Measurements from ENCODE around the gene FADS1.

The FADS1 gene

DNA sequence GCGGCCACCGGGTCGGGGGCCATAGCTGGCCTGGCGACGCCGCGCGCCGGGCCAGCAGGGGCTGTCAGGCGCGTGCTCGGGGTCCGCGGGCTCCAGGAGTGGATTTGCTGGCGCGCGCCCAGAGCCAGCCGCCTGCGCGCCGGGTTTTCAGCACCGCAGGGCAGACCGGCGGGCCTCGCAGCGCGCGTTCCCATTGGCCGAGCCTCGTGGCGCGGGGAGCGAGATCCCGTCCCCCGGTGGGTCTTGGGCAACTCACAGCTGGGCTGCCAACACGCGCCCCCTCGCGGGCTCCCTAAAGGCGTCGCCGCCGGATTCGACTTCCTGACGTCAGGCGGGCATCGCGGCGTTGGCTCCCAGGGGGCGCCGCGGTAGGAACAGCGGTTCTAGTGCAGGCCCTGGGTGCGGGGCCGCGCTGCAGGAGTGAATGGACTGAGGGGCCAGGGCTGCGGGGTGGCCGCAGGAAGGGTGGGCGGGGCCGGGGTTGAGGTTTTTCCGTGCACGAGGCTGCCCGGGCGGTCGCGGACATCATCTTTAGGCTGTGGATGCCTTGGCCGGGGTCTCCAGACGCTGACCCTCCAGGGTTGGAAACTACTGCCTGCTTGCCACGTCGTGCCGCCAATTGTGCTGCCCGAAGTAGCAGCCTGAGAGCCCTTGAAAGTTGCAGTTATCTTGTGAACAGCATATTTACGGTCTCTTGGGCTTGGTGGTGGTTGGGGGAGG is at the start of gene FADS1:
TSS of gene FADS1 (minus strand) at position 268 of the 720 bp plus-strand sequence. CDS start at position 194, 74 bp downstream.
- DNase-seq (ENCODE audit: low read depth in 1 of 2, low spot score in 1 of 2), result peak; percentile 27 to 64

GRCh38 chr11:61866231-61866957 is 49.6 kb upstream of the FADS1 start:
- DNase-seq (ENCODE audit: low read depth in 1 of 2, low spot score in 1 of 2), result no peak

- no peak for DNase-seq (ENCODE audit: low read depth in 1 of 2, low spot score in 1 of 2)
Observed at GRCh38 chr11:61864814-61865775, 48.3 kb upstream of the FADS1 start.

GRCh38 chr11:61863548-61864081 is 46.8 kb upstream of the FADS1 start:
- no peak for DNase-seq (ENCODE audit: low read depth in 1 of 2, low spot score in 1 of 2)

DNA sequence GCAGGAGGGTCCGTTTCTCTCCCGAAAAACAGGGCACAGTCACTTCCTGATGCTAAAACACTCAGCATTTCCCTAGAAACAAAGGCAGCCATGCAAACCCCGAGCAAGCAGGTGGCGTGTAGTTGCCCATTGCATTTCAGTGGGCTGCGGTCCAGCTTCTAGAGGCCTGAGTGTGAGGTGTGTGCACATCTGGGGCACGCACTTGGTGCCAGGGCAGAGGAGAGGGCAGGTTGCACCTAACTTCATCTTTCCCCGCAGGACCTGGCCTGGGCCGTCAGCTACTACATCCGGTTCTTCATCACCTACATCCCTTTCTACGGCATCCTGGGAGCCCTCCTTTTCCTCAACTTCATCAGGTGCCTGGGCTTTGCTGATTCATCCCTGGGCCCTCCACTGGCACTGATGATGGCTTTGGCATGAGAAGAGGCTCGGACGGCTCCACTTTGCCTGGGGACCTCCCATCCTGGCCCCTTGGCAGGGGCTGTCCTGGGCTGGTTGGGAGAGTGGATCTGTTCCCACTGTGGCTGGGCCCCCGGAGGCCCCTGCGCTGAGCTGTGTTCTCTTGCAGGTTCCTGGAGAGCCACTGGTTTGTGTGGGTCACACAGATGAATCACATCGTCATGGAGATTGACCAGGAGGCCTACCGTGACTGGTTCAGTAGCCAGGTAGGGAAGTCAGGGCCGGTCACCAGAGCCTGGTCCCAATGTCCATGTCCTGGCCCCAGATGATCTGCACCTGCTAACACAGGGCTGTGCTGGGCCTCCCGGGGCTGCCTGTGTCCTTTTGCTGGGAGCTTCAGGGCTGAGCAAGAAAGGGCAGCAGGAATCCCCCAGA is 46.1 kb upstream of the FADS1 start:
- DNase-seq (ENCODE audit: low read depth in 1 of 2, low spot score in 1 of 2), result no peak

DNA sequence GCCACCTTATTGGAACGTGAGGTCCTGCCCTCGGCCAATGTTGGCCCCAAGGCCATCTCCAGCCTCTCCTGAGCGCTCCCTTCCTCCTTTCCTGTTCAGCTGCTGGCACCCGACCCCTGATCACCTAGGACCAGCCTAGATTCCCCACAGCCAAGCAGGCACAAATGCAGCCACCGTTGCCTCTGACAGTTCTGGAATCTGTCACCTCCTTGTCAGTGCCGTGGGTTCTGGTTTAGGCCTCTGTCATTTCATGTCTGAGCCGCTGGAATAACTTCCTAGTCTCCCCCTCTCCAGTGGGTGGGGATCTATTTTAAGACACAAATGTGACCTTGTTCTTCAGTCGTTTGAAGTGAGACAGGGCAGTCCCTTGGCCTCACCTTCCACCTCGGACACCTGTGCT is 44.8 kb upstream of the FADS1 start:
- DNase-seq (ENCODE audit: low read depth in 1 of 2, low spot score in 1 of 2), result no peak

DNA sequence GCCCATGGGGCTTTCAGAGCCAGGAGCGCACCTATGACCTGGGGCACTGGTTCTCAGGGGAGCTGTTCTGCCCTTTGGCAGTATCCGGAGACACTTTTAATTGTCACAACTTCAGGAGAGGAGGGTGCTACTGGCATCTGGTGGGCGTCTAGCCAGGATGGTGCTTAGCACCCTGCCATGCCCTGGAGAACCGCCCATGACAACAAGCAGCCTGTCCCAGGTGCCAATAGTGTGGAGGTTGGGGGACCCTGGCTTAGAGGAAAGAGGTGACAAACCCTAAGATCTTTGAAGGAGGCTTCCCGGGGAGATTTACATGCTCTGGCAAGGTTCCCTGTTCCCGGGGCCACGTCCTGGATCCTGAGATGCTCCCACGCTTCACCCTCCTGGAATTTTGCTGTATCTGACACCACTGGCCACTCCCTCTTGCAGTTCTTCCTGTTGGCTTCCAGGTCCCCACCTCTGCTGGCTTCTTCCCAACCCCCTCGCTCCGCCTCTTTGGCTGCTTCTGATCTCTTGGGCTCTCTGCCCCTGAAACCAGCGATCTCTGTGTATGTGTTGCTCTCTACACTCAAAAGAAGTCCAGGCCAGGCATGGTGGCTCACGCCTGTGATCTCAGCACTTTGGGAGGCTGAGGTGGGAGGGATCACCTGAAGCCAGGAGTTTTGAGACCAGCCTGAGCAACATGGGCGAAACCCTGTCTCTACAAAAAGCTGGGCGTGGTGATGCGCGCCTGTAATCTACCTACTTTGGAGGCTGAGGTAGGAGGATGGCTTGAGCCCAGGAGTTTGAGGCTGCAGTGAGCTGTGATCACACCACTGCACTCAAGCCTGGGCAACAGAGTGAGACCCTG is 43.5 kb upstream of the FADS1 start:
- no peak for DNase-seq (ENCODE audit: low read depth in 1 of 2, low spot score in 1 of 2)

DNA sequence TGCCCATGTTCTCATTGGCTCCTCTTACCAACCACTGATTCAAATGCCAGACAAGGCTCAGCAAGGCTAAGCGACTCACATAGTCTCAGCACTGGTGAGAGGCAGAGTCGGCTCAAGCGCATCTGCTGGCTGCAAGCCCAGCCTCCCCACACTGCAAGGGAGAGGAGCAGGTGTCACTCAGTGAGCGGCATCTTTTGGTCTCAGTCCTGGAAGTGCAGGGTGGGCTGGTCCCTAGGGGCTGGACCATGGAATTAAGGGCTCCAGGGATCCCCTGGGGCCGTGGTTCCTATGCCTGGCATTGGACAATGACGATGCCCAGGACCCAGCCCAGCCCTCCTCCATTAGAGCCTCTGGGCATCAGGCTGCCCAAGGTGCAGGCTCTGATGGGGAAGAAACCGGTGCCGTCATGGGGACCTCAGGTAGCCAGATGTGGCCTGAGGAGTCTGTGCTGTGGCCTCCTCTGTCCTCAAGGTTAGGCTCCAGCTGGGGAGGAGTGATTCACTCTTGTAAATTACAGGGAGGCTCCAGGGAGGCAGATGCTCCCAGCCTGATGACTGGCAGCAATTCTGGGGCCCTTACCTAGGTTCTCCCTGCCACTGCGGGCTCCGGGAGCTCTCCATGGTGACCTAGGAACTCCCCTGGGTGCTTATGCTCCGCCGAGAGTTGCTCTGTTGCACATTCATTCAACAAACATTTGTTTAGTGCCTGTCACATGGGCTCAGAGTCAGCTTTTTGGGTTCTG is 39.3 kb upstream of the FADS1 start:
- no peak for DNase-seq (ENCODE audit: low read depth in 1 of 2, low spot score in 1 of 2)

- no peak for DNase-seq (ENCODE audit: low read depth in 1 of 2, low spot score in 1 of 2)
Observed at GRCh38 chr11:61854966-61855714, 38.3 kb upstream of the FADS1 start.

DNA sequence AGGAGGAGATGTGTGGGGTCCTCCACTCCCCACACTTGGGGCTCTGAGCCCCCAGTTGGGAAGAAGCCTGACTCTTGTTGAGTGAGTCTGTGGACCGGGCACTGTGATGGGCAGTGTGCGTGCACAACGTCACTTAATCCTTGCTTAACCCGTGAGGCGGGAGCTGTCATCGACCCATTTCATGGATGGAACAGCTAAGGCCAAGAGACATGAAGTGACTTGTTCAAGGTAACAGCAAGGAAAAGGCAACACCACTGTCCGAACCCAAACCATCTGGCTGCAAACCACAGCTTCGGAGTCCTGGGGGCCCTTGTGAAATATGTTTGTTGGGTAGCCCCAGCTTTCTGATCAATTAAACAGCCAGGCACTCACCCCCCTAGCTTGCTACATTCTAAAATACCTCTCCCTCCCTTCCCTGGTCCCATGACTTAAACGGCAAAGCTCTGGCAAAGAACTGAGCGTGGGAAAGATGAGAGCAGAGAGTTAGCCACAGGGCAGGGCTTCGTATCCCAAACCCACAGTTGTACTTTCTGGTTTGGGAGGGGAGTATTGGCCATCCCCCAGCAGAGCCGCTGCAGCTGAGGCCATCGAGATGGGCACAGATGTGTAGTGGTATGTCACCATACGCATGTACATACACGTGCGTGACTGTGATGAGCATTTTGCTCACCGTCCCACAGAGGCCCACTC is 37.5 kb upstream of the FADS1 start:
- no peak for DNase-seq (ENCODE audit: low read depth in 1 of 2, low spot score in 1 of 2)

GRCh38 chr11:61853698-61854169 is 36.9 kb upstream of the FADS1 start:
- no peak for DNase-seq (ENCODE audit: low read depth in 1 of 2, low spot score in 1 of 2)

DNA sequence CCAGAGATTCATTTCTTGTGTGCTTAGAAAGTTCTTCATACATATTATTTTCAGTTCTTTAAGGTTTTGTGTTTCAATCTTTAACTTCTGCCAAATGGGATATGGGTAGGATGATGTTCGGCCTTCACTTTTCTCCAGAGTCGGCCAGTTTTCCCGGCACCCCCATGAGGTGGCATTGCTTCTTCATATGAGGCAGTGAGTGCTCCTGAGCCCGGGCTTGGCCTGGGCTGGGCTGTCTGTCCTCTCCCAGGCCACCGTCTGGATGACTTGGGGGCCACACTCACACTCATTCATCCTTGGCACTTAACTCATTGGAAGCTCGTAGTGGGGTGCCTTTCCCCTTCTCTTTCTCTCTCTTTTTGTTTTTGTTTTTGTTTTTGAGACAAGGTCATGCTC is 35.1 kb upstream of the FADS1 start:
- DNase-seq (ENCODE audit: low read depth in 1 of 2, low spot score in 1 of 2), result no peak

- no peak for DNase-seq (ENCODE audit: low read depth in 1 of 2, low spot score in 1 of 2)
Observed at GRCh38 chr11:61851113-61851899, 34.5 kb upstream of the FADS1 start.

- DNase-seq (ENCODE audit: low read depth in 1 of 2, low spot score in 1 of 2), result no peak
Observed at GRCh38 chr11:61850687-61851086, 33.9 kb upstream of the FADS1 start.

DNA sequence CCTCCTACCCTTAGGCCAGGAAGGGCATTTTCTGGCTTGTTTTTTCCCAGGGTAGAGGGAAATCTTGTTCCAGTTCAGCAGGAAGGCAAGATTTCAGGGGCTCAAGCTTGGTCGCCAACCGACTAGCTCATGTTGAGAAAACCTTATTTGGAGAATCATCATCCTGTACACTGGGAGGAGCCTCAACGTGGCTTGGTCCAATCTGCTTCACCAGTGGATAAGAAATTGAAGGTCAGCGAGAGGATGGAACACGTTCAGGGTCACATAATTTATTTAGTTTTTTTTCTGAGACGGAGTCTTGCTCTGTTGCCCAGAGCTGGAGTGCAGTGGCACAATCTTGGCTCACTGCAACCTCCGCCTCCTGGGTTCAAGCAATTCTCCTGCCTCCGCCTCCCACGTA is 31.8 kb upstream of the FADS1 start:
- no peak for DNase-seq (ENCODE audit: low read depth in 1 of 2, low spot score in 1 of 2)

DNA sequence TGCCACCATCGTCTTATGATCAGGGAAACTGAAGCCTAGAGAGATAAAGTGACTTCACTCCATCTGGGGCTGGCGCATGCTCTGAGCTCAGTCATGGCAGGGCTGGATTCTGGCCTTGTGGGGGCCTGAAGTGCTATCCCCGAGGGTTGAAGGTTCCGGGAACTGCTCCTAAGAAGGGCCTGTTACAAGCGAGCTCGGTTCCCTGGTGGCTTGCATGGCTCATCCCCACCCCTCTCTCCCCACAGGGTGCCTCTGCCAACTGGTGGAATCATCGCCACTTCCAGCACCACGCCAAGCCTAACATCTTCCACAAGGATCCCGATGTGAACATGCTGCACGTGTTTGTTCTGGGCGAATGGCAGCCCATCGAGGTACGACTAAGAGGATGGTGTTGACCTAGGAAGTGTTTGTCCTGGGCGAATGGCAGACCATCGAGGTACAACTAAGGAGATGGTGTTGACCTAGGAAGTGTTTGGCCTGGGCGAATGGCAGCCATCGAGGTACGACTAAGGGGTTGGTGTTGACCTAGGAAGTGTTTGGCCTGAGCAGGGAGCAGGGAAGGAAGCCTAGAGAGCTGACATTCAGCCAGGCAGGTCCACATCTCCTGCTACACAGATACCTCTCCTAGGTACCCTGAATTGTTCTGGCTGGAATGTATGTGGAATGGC is 31.2 kb upstream of the FADS1 start:
- DNase-seq (ENCODE audit: low read depth in 1 of 2, low spot score in 1 of 2), result no peak
